ENCODE results near the gene FAM50A.

DNA sequence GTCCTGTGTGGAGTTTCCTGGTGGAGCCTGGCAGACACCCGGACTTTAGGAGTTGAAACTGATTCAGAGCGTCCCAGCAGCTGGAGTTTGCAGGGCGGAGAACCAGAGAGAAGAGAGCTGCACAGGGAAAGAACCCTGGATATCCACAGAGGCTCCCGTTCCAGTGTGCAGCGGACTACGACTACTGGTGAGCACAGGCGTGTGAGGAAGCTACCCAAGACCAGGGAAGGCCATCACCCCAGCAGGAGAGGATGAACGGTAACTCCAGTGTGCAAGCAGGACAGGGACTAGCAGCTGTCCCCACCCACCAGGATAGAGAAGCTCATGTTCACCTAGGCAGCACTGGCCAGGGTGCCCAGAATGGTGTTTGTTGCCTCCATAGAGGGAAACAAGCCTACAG is 32.9 kb downstream of the FAM50A start:
- TF ChIP-seq, protein P1, sequence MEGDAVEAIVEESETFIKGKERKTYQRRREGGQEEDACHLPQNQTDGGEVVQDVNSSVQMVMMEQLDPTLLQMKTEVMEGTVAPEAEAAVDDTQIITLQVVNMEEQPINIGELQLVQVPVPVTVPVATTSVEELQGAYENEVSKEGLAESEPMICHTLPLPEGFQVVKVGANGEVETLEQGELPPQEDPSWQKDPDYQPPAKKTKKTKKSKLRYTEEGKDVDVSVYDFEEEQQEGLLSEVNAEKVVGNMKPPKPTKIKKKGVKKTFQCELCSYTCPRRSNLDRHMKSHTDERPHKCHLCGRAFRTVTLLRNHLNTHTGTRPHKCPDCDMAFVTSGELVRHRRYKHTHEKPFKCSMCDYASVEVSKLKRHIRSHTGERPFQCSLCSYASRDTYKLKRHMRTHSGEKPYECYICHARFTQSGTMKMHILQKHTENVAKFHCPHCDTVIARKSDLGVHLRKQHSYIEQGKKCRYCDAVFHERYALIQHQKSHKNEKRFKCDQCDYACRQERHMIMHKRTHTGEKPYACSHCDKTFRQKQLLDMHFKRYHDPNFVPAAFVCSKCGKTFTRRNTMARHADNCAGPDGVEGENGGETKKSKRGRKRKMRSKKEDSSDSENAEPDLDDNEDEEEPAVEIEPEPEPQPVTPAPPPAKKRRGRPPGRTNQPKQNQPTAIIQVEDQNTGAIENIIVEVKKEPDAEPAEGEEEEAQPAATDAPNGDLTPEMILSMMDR (conservative IDR thresholded peaks at IDR 0.05; ENCODE audit: low read depth, low read length): no peak
- TF ChIP-seq EZH2 (IDR thresholded peaks at IDR 0.05; ENCODE audit: low read length, unreplicated experiment) (no peak), EZH2phosphoT487 (IDR thresholded peaks at IDR 0.05; ENCODE audit: borderline replicate concordance, low read length) (no peak)

All from PC-3 (cell line).